Measurements from ENCODE around the gene HAND1. TPM values are rescaled to one million over a fixed set of nuclear protein-coding genes. Genes with fewer than 3 reads are reported as not detected.

HAND1 gene
- total RNA-seq, 4 donors from 2014 or later: 6.7 to 8.0 (median 7.4) TPM

- Histone ChIP-seq H3K36me3 (no peaks in the 10 kb centered on the region), H3K9me3 (no peaks in the 10 kb centered on the region), H3K27ac (no peak overlapping the region), H3K4me3 (no peak overlapping the region), H3K27me3 (no peaks in the 10 kb centered on the region), H3K4me1 (no peaks in the 10 kb centered on the region)
- intact Hi-C loops (cut with DNase I; ENCODE audit: low total_unique reads) (no loop called here), in situ Hi-C loops (cut with MboI; ENCODE audit: low pct_ligation_motif_present in 1 of 4, low pct_unique_long_range_greater_than_20kb in 1 of 4, low sequenced_read_pairs in 3 of 4) (no loop called here)
- TF ChIP-seq, protein P1, sequence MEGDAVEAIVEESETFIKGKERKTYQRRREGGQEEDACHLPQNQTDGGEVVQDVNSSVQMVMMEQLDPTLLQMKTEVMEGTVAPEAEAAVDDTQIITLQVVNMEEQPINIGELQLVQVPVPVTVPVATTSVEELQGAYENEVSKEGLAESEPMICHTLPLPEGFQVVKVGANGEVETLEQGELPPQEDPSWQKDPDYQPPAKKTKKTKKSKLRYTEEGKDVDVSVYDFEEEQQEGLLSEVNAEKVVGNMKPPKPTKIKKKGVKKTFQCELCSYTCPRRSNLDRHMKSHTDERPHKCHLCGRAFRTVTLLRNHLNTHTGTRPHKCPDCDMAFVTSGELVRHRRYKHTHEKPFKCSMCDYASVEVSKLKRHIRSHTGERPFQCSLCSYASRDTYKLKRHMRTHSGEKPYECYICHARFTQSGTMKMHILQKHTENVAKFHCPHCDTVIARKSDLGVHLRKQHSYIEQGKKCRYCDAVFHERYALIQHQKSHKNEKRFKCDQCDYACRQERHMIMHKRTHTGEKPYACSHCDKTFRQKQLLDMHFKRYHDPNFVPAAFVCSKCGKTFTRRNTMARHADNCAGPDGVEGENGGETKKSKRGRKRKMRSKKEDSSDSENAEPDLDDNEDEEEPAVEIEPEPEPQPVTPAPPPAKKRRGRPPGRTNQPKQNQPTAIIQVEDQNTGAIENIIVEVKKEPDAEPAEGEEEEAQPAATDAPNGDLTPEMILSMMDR (IDR thresholded peaks at IDR 0.05): no peak
- TF ChIP-seq EP300 (IDR thresholded peaks at IDR 0.05; ENCODE audit: low read depth) (no peak), POLR2A (IDR thresholded peaks at IDR 0.05) (no peak), POLR2AphosphoS5 (IDR thresholded peaks at IDR 0.05) (no peak)
- 60 to 66% methylated on average over 1 to 2 of the region's 2 CpGs for WGBS, 2 donors (ENCODE audit: low coverage in 1 of 2)
- DNase-seq: no peak
Observed at GRCh38 chr5:154511984-154512383, 34.0 kb upstream of the HAND1 start.

DNA sequence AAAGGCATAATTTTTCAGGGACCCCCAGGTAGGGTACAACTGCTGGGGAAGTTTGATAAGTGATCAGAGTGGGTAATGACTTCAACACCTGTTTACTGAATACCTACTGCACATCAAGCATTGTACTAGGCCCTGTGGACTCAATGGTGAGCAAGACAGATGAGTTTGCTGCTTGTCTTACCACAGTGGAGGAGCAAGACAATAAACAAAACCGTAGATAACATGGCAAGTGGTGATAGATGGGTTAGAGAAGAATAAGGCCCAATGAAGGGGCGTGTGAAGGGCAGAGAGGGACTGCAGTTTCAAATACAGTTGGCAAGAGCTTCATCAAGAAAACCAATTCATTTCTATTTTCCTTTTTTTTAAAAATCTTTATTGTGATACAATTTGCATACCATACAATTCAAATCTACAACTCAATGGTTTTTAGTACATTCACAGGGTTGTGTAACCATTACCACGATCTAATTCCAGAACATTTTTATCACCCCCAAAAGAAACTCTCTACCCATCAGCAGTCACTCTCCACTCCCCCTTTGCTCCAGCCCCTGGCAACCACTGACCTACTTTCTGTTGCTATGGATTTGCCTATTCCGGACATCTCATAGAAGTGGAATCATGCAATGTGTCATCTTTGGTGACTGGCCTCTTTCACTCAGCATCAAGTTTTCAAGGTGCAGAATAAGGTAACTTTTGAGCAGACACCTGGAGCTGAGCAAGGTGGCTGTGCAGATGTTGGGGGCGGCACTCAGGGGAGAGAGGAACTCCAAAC, 31.9 kb upstream of the HAND1 start:
- H3K4me3 ChIP-seq: no peak overlapping the region
- H3K27me3 ChIP-seq: no peaks in the 10 kb centered on the region
- WGBS, 2 donors (ENCODE audit: low coverage in 1 of 2): 49 to 69% methylated on average over 4 to 5 of the region's 5 CpGs
- in situ Hi-C loops (cut with MboI; ENCODE audit: low pct_ligation_motif_present in 1 of 4, low pct_unique_long_range_greater_than_20kb in 1 of 4, low sequenced_read_pairs in 3 of 4): no loop called here
- H3K4me1 ChIP-seq: no peaks in the 10 kb centered on the region
- intact Hi-C loops (cut with DNase I; ENCODE audit: low total_unique reads): no loop called here
- H3K36me3 ChIP-seq: no peaks in the 10 kb centered on the region
- TF ChIP-seq, protein P1 (IDR thresholded peaks at IDR 0.05): no peak
- no peak overlapping the region for H3K27ac ChIP-seq
- no peaks in the 10 kb centered on the region for H3K9me3 ChIP-seq
- no peak for DNase-seq

DNA sequence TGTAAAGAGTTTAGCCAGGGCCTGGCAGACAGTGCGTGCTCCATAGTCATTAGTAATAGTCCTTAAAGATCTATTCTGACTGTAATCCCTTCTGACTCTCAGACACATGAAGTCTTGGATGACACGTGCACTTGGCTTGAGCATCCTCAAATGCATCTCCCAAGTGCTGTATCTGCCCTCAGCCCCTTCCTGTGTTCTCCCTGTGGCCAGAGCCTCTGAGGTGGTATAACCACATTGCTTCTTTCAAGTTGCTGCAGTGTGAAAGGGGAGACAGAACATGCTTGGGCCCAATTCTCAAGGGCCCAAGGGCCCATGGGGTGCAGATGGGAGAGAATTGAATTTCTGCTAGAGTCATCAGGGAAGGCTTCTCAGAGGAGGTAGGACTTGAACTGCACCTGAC, 30.1 kb upstream of the HAND1 start:
- in situ Hi-C loops (cut with MboI; ENCODE audit: low pct_ligation_motif_present in 1 of 4, low pct_unique_long_range_greater_than_20kb in 1 of 4, low sequenced_read_pairs in 3 of 4) (no loop called here), intact Hi-C loops (cut with DNase I; ENCODE audit: low total_unique reads) (no loop called here)
- no peak for DNase-seq
- Histone ChIP-seq H3K4me1 (no peaks in the 10 kb centered on the region), H3K36me3 (no peaks in the 10 kb centered on the region), H3K27me3 (no peaks in the 10 kb centered on the region), H3K9me3 (no peaks in the 10 kb centered on the region), H3K4me3 (no peak overlapping the region), H3K27ac (no peak overlapping the region)
- TF ChIP-seq, protein P1 (IDR thresholded peaks at IDR 0.05): no peak
- TF ChIP-seq POLR2AphosphoS5 (IDR thresholded peaks at IDR 0.05) (no peak), EP300 (IDR thresholded peaks at IDR 0.05; ENCODE audit: low read depth) (no peak), POLR2A (IDR thresholded peaks at IDR 0.05) (no peak)
- WGBS, 2 donors (ENCODE audit: low coverage in 1 of 2): 79 to 80% methylated on average over 1 to 2 of the region's 2 CpGs

DNA sequence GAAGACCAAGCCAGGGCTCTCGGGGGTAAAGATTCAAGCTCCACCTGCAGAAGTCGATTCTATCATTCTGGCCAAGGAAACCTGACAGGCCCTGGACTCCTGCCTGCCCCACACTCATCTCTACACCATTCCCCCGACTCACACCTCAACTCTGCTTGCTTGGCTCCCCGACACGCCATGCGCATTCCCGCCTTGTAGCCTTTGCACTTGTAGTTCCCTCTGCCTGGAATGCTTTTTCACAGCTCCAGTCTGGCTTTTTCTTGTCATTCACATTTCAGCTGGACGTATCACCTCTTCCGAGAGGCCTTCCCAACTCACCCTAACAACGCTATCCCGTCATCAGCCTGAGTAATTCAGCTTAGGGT, 28.7 kb upstream of the HAND1 start:
- 89 to 93% methylated on average over 7 to 11 of the region's 11 CpGs for WGBS, 2 donors (ENCODE audit: low coverage in 1 of 2)
- H3K27ac ChIP-seq: no peak overlapping the region
- no peaks in the 10 kb centered on the region for H3K4me1 ChIP-seq
- in situ Hi-C loops (cut with MboI; ENCODE audit: low pct_ligation_motif_present in 1 of 4, low pct_unique_long_range_greater_than_20kb in 1 of 4, low sequenced_read_pairs in 3 of 4) (no loop called here), intact Hi-C loops (cut with DNase I; ENCODE audit: low total_unique reads) (no loop called here)
- H3K27me3 ChIP-seq: no peaks in the 10 kb centered on the region
- no peak for DNase-seq
- no peak overlapping the region for H3K4me3 ChIP-seq
- H3K9me3 ChIP-seq: no peaks in the 10 kb centered on the region
- no peaks in the 10 kb centered on the region for H3K36me3 ChIP-seq
- TF ChIP-seq EP300 (IDR thresholded peaks at IDR 0.05; ENCODE audit: low read depth) (no peak), POLR2A (IDR thresholded peaks at IDR 0.05) (no peak), POLR2AphosphoS5 (IDR thresholded peaks at IDR 0.05) (no peak)
- TF ChIP-seq, protein P1 (IDR thresholded peaks at IDR 0.05): no peak

All from transverse colon (tissue), 4 donors.